B cell (primary cell): ENCODE results near the gene PLAU.

ENCODE experiments used
- EZH2 ChIP-seq: IDR thresholded peaks from 2 replicates; pipeline ENCODE4 v1.6.1; 2012; ENCODE audit warnings: borderline replicate concordance, low read depth, mild to moderate bottlenecking, moderate library complexity, low read length; ENCODE audit not compliant: insufficient read depth, poor library complexity, severe bottlenecking
- TF ChIP-seq, protein P1 (sequence below): fragments of 200-600 bp; IDR thresholded peaks from one replicate; pipeline ENCODE4 v1.8.0; 2022; ENCODE audit warnings: antibody characterized with exemption, mild to moderate bottlenecking

DNA sequence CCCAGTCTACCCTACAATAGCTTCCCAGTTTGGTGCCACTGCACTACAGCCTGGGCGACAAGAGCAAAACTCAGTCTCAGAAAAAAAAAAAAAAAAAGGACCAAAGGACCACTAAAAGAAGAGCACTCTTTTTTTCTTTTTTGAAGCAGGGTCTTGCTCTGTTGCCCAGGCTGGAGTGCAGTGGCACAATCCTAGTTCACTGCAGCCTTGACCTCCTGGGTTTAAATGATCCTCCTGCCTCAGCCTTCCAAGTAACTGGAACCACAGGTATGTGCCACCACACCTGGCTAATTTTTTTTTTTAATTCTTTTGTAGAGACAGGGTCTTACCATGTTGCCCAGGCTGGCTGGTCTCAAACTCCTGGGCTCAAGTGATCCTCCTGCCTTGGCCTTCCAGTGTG is 14.0 kb downstream of the PLAU start:
- TF ChIP-seq, protein P1, sequence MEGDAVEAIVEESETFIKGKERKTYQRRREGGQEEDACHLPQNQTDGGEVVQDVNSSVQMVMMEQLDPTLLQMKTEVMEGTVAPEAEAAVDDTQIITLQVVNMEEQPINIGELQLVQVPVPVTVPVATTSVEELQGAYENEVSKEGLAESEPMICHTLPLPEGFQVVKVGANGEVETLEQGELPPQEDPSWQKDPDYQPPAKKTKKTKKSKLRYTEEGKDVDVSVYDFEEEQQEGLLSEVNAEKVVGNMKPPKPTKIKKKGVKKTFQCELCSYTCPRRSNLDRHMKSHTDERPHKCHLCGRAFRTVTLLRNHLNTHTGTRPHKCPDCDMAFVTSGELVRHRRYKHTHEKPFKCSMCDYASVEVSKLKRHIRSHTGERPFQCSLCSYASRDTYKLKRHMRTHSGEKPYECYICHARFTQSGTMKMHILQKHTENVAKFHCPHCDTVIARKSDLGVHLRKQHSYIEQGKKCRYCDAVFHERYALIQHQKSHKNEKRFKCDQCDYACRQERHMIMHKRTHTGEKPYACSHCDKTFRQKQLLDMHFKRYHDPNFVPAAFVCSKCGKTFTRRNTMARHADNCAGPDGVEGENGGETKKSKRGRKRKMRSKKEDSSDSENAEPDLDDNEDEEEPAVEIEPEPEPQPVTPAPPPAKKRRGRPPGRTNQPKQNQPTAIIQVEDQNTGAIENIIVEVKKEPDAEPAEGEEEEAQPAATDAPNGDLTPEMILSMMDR: no peak
- no peak for TF ChIP-seq EZH2
